Mesendoderm (in vitro differentiated cells): ENCODE results near the gene ZNF668.
A peak's percentile ranks its signal among the peaks of the same experiment; 100 is the strongest.

ENCODE experiments used
- DNase-seq: peaks from one replicate; pipeline ENCODE4 v3.0.0; 2013
- H2AK5ac ChIP-seq: 2 replicates; pipeline ENCODE4 v1.6.1; 2013; ENCODE audit warnings: low read length, inconsistent platforms
- H2BK120ac ChIP-seq: 2 replicates; pipeline ENCODE4 v1.6.1; 2013; ENCODE audit warnings: low read depth, mild to moderate bottlenecking, low read length, moderate library complexity, mixed read lengths
- H2BK15ac ChIP-seq: replicated peaks from 2 replicates; pipeline ENCODE4 v1.6.1; 2013; ENCODE audit warnings: low read depth, mild to moderate bottlenecking, moderate library complexity
- H2BK5ac ChIP-seq: 2 replicates; pipeline ENCODE4 v1.6.1; 2013; ENCODE audit warnings: low read length, inconsistent platforms
- H3K18ac ChIP-seq: 2 replicates; pipeline ENCODE4 v1.6.1; 2013; ENCODE audit warnings: mild to moderate bottlenecking, low read length, mixed read lengths
- H3K23ac ChIP-seq: one replicate; pipeline ENCODE4 v1.6.1; 2013; ENCODE audit warnings: low read length
- H3K27ac ChIP-seq: 2 replicates; pipeline ENCODE4 v1.5.1; 2013; ENCODE audit warnings: low read depth, mild to moderate bottlenecking, inconsistent platforms, low read length, moderate library complexity
- H3K27me3 ChIP-seq: 2 replicates; pipeline ENCODE4 v1.6.1; 2013; ENCODE audit warnings: low read length, control low read depth, mild to moderate bottlenecking, inconsistent platforms; ENCODE audit not compliant: insufficient read depth, poor library complexity
- H3K36me3 ChIP-seq: 2 replicates; pipeline ENCODE4 v1.6.1; 2013; ENCODE audit warnings: low read length, inconsistent platforms; ENCODE audit not compliant: control insufficient read depth, insufficient read depth
- H3K4ac ChIP-seq: one replicate; pipeline ENCODE4 v1.6.1; 2013; ENCODE audit warnings: low read depth, mild to moderate bottlenecking, low read length, moderate library complexity
- H3K4me1 ChIP-seq: 2 replicates; pipeline ENCODE4 v1.6.1; 2013; ENCODE audit warnings: low read depth, low read length, inconsistent platforms; ENCODE audit not compliant: control insufficient read depth
- H3K4me2 ChIP-seq: 2 replicates; pipeline ENCODE4 v1.6.1; 2013; ENCODE audit warnings: low read length
- H3K4me3 ChIP-seq: 2 replicates; pipeline ENCODE4 v1.5.1; 2013; ENCODE audit warnings: mild to moderate bottlenecking, low read length
- H3K56ac ChIP-seq: one replicate; pipeline ENCODE4 v1.6.1; 2013; ENCODE audit warnings: low read length
- H3K79me1 ChIP-seq: 2 replicates; pipeline ENCODE4 v1.6.1; 2013; ENCODE audit warnings: low read length, inconsistent platforms
- H3K79me2 ChIP-seq: 2 replicates; pipeline ENCODE4 v1.6.1; 2013; ENCODE audit warnings: mild to moderate bottlenecking, low read length; ENCODE audit not compliant: control insufficient read depth, insufficient read depth
- H3K9ac ChIP-seq: 2 replicates; pipeline ENCODE4 v1.6.1; 2013; ENCODE audit warnings: low read length, inconsistent platforms
- H4K5ac ChIP-seq: one replicate; pipeline ENCODE4 v1.6.1; 2013; ENCODE audit warnings: low read length
- H4K8ac ChIP-seq: one replicate; pipeline ENCODE4 v1.6.1; 2013; ENCODE audit warnings: low read depth, mild to moderate bottlenecking, control low read depth, low read length, moderate library complexity
- WGBS: extraction: QIAGEN DNeasy Blood & Tissue Kit; methylation state at CpG from one replicate; pipeline ENCODE4 v1.1.7; 2013; ENCODE audit warnings: low lambda C conversion rate, missing lambda C conversion rate; ENCODE audit not compliant: insufficient coverage; ENCODE audit errors: extremely low coverage; 5-methylcytosine and 5-hydroxymethylcytosine counted together

Gene ZNF668

DNA sequence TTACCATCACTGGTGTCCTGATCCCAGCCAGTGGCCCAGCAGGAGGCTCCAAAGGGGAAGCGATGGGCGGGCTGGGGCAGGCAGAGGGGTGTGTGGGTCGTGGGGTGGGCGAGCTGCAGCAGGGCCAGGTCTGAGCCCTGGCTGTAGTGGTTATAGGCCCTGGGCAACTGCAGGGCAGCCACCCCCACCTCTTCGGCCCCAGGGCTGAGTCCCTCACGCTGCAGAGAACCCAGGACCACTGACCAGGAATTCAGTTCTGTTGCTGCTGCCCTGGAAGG is 12.5 kb upstream of the ZNF668 start:
- Histone ChIP-seq H2BK5ac (no peak overlapping the region), H3K4me3 (no peak overlapping the region), H3K56ac (no peak overlapping the region), H2BK120ac (no peak overlapping the region), H3K27ac (no peak overlapping the region), H3K4me1 (no peaks in the 10 kb centered on the region), H3K4me2 (no peak overlapping the region), H2AK5ac (no peak overlapping the region), H4K8ac (no peak overlapping the region), H4K5ac (no peak overlapping the region), H3K36me3 (peaks cover 6% of the 10 kb centered on the region), H3K9ac (no peak overlapping the region), H3K79me1 (peaks cover 2% of the 10 kb centered on the region), H3K18ac (no peak overlapping the region), H3K27me3 (no peaks in the 10 kb centered on the region), H3K4ac (no peak overlapping the region), H2BK15ac (no peak overlapping the region), H3K79me2 (no peaks in the 10 kb centered on the region), H3K23ac (no peak overlapping the region)
- DNase-seq = no peak
- no CpG with 5 or more reads among the region's 6 CpGs for WGBS

DNA sequence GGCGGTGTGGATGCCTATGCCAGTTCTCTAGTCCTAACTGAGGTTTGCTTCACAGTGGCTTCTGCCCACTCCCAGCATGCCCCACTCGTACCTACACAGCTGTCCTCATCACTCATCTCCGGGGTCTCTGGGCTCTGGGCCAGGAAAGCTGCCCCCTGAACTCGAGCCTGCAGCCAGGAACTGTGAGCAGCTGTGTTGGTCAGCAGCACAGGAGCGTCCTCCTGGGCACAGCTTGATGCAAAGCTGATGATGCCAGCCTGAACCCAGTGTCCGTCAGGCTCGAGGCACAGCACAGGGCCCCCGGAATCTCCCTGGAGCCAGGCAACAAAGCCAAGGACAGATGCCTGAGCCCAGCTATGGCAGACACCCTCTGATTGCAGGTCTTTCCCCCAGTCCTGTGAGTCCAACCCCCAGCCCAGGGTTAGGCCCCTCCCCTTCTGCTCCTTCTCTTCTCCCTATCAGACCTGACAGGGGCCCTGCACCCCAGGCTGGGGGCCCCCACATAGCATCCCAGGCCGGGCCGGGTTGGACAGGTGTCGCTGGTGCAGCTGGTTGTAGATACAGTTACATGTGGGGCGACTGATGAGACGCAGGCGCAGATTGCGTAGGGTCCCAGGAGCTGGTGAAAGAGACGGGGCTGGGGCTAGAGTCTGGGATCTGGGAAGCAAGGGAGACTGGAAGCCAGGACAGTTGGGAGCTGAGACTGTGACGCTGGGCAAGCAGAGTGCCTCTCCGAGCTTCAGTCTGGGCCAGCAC is 12.0 kb upstream of the ZNF668 start:
- Histone ChIP-seq H3K18ac (no peak overlapping the region), H3K4me3 (no peak overlapping the region), H3K36me3 (peaks cover 6% of the 10 kb centered on the region), H3K56ac (no peak overlapping the region), H3K27ac (no peak overlapping the region), H2AK5ac (no peak overlapping the region), H3K79me1 (no peaks in the 10 kb centered on the region), H3K27me3 (no peaks in the 10 kb centered on the region), H3K9ac (no peak overlapping the region), H2BK120ac (no peak overlapping the region), H3K4me2 (no peak overlapping the region), H4K8ac (no peak overlapping the region), H4K5ac (no peak overlapping the region), H3K4ac (no peak overlapping the region), H3K23ac (no peak overlapping the region), H2BK5ac (no peak overlapping the region), H3K4me1 (no peaks in the 10 kb centered on the region), H2BK15ac (no peak overlapping the region), H3K79me2 (no peaks in the 10 kb centered on the region)
- no peak for DNase-seq
- WGBS = no CpG with 5 or more reads among the region's 18 CpGs

DNA sequence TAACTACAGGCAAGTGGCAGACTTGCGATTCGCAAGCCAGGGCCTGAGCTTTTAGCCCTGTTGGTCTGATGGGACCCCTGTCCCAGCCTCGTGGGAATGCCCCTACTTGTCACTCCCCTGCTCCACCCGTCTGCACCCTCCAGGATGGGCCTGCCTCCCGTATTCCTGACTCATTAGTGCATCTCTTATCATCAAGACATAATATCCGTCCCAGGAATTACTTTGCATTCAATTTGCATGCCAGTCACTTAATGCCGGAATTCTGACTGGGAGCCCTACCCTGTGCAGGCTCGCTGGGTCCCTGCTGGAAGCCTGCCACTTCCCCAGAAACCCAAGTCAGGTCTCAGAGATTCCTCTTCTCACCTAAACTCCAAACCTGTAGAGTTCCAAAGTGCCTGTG is 11.4 kb upstream of the ZNF668 start:
- H3K56ac ChIP-seq = no peak overlapping the region
- H3K4me3 ChIP-seq = no peak overlapping the region
- no peak overlapping the region for H3K23ac ChIP-seq
- H3K36me3 ChIP-seq = no peaks in the 10 kb centered on the region
- H2AK5ac ChIP-seq = no peak overlapping the region
- no peak overlapping the region for H4K5ac ChIP-seq
- H3K79me2 ChIP-seq = no peaks in the 10 kb centered on the region
- H2BK15ac ChIP-seq = no peak overlapping the region
- no CpG with 5 or more reads among the region's 8 CpGs for WGBS
- H3K9ac ChIP-seq = no peak overlapping the region
- no peaks in the 10 kb centered on the region for H3K4me1 ChIP-seq
- no peaks in the 10 kb centered on the region for H3K27me3 ChIP-seq
- no peak overlapping the region for H3K18ac ChIP-seq
- no peak overlapping the region for H3K27ac ChIP-seq
- no peak for DNase-seq
- no peak overlapping the region for H3K4me2 ChIP-seq
- no peak overlapping the region for H4K8ac ChIP-seq
- no peak overlapping the region for H2BK5ac ChIP-seq
- H3K79me1 ChIP-seq = peaks cover 2% of the 10 kb centered on the region
- H3K4ac ChIP-seq = no peak overlapping the region
- no peak overlapping the region for H2BK120ac ChIP-seq

DNA sequence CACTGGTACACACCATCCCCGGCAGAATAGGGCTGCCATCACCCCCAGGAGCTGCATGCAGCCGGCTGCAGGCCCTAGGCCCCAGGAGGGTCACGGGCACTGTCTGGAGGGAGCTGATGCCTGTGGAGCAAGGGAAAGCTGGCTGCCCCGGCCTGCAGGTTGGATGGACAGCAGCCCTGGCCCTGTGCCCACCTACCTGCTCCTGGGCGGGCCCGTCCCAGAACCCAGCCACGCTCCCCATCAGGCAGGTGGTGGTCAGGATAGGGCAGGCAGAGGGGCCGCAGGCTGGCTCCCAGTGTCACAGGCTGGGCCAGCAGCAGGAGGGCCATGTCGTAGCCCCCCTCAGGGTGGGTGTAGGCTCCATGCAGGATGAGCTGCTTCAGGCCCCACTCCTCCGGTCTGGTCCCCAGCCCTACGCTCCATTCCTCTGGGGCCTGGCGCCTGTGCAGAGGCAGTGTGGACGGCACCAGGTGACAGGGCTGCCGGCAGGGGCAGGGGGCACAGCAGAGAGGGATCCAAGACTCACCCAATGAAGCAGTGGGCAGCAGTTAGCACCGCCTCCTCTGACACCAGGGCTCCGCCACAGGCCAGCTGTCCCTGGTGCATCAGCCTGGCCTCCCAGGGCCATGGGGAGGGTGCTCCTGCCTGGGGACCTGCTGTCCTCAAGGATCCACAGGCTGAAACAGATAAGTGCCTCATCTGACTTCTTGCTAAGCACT is 10.7 kb upstream of the ZNF668 start:
- H3K23ac ChIP-seq = no peak overlapping the region
- DNase-seq = no peak
- no peak overlapping the region for H2BK15ac ChIP-seq
- H3K56ac ChIP-seq = no peak overlapping the region
- no peak overlapping the region for H3K18ac ChIP-seq
- no peak overlapping the region for H4K8ac ChIP-seq
- no CpG with 5 or more reads among the region's 16 CpGs for WGBS
- H3K27me3 ChIP-seq = no peaks in the 10 kb centered on the region
- no peak overlapping the region for H3K9ac ChIP-seq
- H3K4me2 ChIP-seq = no peak overlapping the region
- H2AK5ac ChIP-seq = no peak overlapping the region
- no peak overlapping the region for H3K4me3 ChIP-seq
- no peaks in the 10 kb centered on the region for H3K4me1 ChIP-seq
- no peaks in the 10 kb centered on the region for H3K79me2 ChIP-seq
- H2BK120ac ChIP-seq = no peak overlapping the region
- H3K79me1 ChIP-seq = peaks cover 2% of the 10 kb centered on the region
- H4K5ac ChIP-seq = no peak overlapping the region
- H3K27ac ChIP-seq = no peak overlapping the region
- no peak overlapping the region for H3K4ac ChIP-seq
- no peak overlapping the region for H2BK5ac ChIP-seq
- H3K36me3 ChIP-seq = no peaks in the 10 kb centered on the region

DNA sequence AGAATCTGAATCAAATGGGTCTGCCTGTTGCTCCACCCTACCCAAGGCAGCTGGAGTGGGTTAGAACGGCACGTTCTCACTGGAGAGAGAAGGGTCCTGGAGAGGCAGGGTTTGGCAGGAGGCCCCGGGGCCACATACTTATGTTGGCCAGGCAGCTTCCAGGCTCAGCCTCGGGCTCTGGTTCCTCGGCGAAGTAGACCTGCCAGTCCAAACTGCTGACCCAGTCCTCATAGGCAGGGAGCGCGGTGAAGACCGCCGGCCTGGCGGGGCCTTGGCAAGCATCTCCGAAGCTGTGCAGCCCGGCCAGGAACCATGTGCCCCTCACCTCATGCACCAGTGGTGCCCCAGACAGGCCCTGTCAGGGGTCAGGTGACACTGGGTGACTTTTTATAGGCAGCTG is 9.9 kb upstream of the ZNF668 start:
- Histone ChIP-seq H2BK5ac (no peak overlapping the region), H4K8ac (no peak overlapping the region), H3K27ac (no peak overlapping the region), H4K5ac (no peak overlapping the region), H3K79me1 (peaks cover 2% of the 10 kb centered on the region), H3K4me1 (no peaks in the 10 kb centered on the region), H2BK120ac (no peak overlapping the region), H3K4me2 (no peak overlapping the region), H3K4me3 (no peak overlapping the region), H2BK15ac (no peak overlapping the region), H3K4ac (no peak overlapping the region), H3K36me3 (no peaks in the 10 kb centered on the region), H2AK5ac (no peak overlapping the region), H3K18ac (no peak overlapping the region), H3K56ac (no peak overlapping the region), H3K23ac (no peak overlapping the region), H3K9ac (no peak overlapping the region), H3K79me2 (no peaks in the 10 kb centered on the region), H3K27me3 (no peaks in the 10 kb centered on the region)
- no peak for DNase-seq
- WGBS = no CpG with 5 or more reads among the region's 13 CpGs

DNA sequence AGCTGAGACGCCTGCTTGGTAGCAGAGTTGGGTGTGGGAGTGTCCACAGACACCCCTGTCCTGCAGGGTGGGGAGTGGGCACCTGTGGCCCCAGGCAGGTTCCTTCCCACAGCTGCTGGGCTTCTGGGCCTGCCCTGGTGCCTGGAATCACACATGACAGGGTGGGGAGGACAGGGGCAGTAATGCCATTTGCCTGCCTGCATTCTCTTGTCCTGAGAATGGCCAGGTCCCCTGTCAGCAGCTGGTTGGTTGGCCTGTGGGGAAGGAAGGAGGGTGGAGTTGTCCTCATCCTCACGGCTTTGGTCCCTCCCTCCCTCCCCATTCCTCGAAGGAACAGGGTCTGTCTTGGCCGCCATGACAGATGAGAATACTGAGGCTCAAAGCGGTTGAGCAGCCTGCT is 9.5 kb upstream of the ZNF668 start:
- Histone ChIP-seq H4K5ac (no peak overlapping the region), H3K79me1 (peaks cover 2% of the 10 kb centered on the region), H2BK5ac (no peak overlapping the region), H3K4me1 (no peaks in the 10 kb centered on the region), H3K4me3 (no peak overlapping the region), H2BK15ac (no peak overlapping the region), H3K9ac (no peak overlapping the region), H3K4me2 (no peak overlapping the region), H2BK120ac (no peak overlapping the region), H3K4ac (no peak overlapping the region), H2AK5ac (no peak overlapping the region), H3K27me3 (no peaks in the 10 kb centered on the region), H3K79me2 (no peaks in the 10 kb centered on the region), H4K8ac (no peak overlapping the region), H3K23ac (no peak overlapping the region), H3K18ac (no peak overlapping the region), H3K27ac (no peak overlapping the region), H3K36me3 (no peaks in the 10 kb centered on the region), H3K56ac (no peak overlapping the region)
- WGBS = no CpG with 5 or more reads among the region's 5 CpGs
- DNase-seq = peak; percentile 33
